GM21381 (cell line): Measurements from ENCODE around the gene KIFBP.
"Not testable (repeated sequence)": the region's sequence is repeated elsewhere in the genome, so short reads cannot be mapped to it uniquely, and the experiment has no call there.

Experiments used
- ATAC-seq: cut with Tn5 transposase; IDR thresholded peaks from one replicate; pipeline ENCODE4 v1.9.1; 2021; ENCODE audit warnings: mild to moderate bottlenecking, moderate library complexity; ENCODE audit not compliant: unreplicated experiment

The KIFBP gene

DNA sequence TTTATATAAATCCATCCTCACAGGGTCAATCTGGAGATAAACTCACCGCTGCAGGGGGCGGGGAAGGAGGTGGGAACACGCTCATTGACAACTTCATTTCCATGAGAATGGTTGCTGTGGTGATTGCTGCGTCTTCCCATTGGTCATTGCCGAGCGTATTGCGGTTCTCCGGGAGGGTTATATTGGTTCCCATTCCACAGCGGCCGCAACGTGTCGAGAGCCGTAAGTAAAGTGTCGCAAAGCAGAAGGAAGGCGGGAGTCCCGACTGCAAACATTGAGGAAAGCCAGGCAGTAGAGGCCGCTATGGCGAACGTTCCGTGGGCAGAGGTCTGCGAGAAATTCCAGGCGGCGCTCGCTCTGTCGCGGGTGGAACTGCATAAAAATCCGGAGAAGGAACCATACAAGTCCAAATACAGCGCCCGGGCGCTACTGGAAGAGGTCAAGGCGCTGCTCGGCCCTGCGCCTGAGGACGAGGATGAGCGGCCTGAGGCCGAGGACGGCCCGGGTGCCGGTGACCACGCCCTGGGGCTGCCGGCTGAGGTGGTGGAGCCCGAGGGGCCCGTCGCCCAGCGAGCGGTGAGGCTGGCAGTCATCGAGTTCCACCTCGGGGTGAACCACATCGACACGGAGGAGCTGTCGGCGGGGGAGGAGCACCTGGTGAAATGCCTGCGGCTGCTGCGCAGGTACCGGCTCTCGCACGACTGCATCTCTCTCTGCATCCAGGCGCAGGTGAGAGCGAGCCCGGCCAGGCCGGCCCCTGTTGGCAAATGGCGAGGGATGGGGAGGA is at the start of gene KIFBP:
KIFBP (plus strand) TSS at position 274 of the 787 bp plus-strand sequence; CDS start at position 304, 30 bp downstream.
- peak; percentile 82 for ATAC-seq

GRCh38 chr10:68938884-68939283 is 49.7 kb upstream of the KIFBP start:
- no peak for ATAC-seq

DNA sequence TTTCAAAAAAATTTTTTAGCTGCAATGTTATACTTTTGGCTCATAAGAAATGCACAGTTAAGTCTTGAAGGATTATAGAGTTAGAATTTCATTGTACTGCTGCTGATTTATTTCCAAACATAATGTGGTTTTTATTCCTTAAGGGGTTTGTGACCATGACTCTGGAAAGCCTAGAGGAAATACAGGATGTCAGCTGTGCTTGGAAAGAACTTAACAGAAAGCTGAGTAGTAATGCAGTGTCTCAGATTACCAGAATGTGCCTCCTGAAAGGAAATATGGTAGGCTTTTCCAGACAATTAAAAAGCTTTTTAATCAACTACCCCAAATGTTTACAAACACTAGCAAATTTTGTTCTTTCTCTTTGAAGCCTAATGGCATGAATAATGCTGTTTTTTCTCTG is 47.7 kb upstream of the KIFBP start:
- not testable (repeated sequence) for ATAC-seq

- no peak for ATAC-seq
Measured at GRCh38 chr10:68950598-68950997, 38.0 kb upstream of the KIFBP start.

DNA sequence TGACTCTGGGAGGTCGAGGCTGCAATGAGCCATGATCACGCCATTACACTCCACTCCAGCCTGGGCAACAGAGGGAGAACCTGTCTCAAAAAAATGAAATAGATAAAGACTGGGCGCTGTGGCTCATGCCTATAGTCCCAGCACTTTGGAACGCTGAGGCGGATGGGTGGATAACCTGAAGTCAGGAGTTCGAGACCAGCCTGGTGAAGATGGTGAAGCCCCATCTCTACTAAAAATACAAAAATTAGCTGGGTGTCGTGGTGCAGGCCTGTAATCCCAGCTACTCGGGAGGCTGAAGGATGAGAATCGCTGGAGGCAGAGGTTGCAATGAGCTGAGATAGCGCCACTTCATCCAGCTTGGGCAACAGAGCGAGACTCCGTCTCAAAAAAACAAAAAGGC is 33.7 kb upstream of the KIFBP start:
- ATAC-seq: no peak

DNA sequence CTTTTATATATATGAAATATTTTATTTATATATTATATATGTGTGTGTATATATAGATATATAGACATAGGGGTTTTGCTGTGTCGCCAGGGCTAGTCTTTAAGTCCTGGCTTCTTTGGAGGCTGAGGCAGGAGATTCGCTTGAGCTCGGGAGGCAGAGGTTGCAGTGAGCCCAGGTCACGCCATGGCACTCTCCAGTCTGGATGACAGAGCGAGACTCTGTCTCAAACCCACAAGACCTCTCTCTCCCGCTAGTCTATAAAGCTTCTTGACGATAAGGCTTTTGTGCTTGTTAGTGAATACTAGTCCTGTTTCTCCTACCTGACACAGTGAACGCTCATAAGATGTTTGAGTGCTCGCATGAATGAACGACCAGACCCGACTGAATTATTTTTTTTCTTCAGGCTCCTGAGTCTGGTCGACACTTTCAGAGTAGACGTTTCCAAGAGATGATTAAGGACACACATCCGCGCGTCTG is 33.2 kb upstream of the KIFBP start:
- ATAC-seq: peak; percentile 5

DNA sequence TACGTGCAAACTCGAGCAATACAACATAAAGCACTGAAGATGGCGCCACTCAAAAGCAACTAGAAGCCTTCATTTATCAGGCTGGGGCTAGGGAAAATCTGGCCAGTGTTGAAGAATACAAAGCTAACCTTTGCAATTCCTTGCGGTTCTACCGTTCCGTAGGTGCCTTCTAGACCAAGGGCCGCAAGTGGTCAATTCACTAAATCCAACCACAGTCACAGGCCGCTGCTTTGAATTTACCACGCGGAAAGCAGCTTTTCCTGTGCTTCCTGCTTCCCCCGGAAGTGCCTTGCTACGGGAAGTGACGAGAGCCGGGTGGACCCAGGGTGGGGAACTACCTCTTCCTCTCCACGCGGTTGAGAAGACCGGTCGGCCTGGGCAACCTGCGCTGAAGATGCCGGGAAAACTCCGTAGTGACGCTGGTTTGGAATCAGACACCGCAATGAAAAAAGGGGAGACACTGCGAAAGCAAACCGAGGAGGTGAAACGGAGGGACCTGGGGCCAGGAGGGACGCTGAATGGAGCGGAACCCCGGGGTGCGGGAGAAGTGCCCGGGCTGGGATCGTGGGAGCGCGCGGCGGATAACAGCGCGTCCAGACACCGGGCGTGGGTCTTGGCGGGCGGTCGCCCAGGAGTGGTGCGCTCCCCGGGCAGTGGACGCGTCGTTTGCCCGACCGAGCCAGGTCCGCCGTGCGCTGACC is 32.6 kb upstream of the KIFBP start, which contains the start of gene DDX21:
DDX21 (plus strand) TSS at position 339 of the 701 bp plus-strand sequence; CDS start at position 395, 56 bp downstream.
- peak; percentile 74 for ATAC-seq

DNA sequence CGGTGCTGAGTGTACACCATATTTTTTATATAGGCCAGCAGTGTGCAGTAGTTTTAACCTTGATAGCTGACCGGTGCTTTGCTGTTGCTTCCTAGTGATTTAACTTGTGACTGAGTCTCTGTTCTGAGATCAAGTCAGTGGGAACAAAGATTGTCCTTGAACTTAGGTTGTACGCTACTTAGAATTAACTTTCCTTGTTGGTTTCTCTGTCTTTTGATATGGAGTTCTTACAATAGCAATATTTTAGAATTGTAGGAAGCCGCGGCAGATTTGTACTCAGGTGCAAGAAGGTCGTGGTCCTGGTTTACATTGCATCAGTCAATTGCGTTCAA is 31.4 kb upstream of the KIFBP start:
- no peak for ATAC-seq

DNA sequence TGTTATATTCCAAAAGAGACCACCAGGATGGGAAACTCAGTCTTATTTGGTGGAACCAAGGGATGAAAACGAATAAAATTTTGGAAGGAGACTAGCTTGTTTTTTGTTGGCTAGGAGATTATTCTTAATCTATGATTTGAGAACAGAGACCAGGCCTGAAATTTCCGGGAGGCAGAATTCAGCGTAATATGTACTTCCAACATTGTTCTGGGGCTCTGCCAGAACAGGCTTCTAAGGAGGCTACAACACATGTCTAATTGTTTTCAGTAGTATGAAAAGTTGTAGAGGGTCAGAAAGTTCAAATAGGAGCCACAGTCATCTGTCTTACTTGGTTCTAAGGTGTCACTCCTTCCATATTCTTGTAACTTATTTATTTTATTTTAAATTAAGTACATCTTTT is 30.9 kb upstream of the KIFBP start:
- ATAC-seq: no peak

DNA sequence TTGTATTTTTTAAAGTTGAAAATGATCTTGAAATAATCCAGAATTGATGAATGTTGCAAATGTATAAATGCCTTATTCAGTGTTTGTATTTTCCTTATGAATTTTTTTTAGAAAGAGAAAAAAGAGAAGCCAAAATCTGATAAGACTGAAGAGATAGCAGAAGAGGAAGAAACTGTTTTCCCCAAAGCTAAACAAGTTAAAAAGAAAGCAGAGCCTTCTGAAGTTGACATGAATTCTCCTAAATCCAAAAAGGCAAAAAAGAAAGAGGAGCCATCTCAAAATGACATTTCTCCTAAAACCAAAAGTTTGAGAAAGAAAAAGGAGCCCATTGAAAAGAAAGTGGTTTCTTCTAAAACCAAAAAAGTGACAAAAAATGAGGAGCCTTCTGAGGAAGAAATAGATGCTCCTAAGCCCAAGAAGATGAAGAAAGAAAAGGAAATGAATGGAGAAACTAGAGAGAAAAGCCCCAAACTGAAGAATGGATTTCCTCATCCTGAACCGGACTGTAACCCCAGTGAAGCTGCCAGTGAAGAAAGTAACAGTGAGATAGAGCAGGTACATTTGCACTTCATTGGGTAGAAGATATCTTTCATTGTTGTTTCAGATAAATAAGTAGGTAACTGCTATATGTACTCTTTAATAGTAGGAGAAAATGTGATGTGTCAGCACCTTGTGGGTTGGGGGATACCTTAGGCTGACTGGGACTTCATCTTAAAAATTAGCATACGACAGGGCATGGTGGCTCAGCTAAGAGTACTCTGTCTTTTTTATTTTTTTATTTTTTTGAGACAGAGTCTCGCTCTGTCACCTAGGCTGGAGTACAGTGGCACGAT is 28.7 kb upstream of the KIFBP start:
- ATAC-seq: no peak

DNA sequence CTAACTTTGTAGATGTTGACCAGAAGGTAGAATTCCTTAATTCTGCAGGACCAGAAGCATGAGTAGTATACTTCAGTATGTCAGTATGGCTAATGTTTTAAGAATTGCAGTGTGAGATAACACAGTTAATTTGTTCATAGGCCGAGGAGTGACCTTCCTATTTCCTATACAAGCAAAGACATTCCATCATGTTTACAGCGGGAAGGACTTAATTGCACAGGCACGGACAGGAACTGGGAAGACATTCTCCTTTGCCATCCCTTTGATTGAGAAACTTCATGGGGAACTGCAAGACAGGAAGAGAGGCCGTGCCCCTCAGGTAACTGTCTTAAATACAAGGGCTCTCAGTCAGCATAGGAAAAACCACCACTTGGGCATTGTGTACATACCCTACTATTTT is 25.5 kb upstream of the KIFBP start:
- ATAC-seq: no peak

- ATAC-seq: no peak
Measured at GRCh38 chr10:68973975-68974374, 14.6 kb upstream of the KIFBP start.

GRCh38 chr10:68975936-68976473 is 12.6 kb upstream of the KIFBP start:
- not testable (repeated sequence) for ATAC-seq

GRCh38 chr10:68979738-68980137 is 8.9 kb upstream of the KIFBP start:
- not testable (repeated sequence) for ATAC-seq

DNA sequence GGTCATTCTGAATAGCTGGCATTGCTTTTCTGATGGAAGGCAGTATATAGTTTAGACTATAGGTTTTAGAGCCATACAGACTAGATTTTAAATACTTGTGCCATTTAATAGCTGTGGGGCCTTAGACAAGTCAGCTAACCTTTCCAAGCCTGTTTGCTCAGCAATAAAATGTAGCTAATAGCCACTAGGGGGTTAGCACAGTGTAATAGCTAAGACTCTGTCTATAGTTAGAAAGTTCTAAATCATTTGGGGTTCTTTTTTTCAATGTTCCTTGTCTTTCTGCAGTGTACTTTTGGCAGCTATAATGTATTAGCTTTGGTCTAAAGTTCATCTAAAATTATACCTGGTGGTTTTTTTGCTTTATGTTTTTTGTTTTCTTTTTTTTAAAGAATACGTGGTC is 7.5 kb upstream of the KIFBP start:
- no peak for ATAC-seq

GRCh38 chr10:68982389-68982788 is 6.2 kb upstream of the KIFBP start:
- ATAC-seq: no peak

- no peak for ATAC-seq
Measured at GRCh38 chr10:68987611-68988010, 992 bp upstream of the KIFBP start.

DNA sequence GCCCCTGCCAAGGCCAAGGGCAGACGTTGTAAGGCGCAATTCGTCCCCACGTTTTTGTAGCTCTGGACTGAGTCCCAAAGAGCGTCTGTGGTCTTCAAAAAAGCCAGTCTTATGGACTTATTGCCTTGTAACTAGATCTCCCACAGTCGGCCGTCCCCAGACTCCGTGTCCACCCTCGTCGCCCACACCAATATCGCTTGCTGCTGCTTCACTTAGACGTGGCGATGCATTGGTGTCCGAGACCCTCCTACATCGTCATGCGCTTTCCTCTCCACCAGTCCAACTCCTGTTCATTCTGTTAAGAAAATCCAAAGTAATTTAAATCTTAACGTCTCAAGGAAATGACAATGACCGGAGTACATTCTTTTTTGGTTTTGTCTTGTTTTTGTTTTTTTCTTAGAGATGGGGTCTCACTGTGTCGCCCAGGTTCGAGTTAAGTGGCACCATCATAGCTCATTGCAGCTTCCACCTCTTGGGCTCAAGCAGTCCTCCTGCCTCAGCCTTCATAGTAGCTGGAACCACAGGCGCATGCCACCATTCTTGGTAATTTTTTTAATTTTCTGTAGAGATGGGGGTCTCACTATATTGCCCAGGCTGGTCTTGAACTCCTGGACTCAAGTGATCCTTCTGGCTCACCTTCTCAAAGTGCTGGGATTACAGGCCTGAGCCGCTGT is 851 bp downstream of the KIFBP start:
- ATAC-seq: no peak

GRCh38 chr10:68992636-68993440 is 4.2 kb downstream of the KIFBP start:
- no peak for ATAC-seq

DNA sequence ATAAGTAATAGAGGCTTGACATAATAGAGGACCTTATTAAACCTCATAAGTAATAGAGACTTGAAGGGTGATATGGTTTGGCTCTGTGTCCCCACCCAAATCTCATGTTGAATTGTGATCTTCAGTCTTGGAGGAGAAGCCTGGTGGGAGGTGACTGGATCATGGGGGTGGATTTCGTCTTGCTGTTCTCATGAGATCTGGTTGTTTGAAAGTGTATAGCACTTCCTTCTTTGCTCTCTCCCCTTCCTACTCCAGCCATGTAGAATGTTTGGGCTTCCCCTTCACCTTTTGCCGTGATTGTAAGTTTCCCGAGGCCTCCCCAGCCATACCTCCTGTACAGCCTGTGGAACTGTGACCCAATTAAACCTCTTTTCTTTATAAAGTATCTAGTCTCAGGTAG is 8.6 kb downstream of the KIFBP start:
- ATAC-seq: no peak
